Spleen (tissue), 11 donors: ENCODE results near the gene SAV1. TPM values are rescaled to one million over a fixed set of nuclear protein-coding genes. Genes with fewer than 3 reads are reported as not detected.

ENCODE experiments used
- polyA plus RNA-seq, 3 donors: library from polyadenylated mRNA; stranded (reverse); fragments of 200-250 nt; gene quantifications; one replicate each; pipeline ENCODE4 v1.2.1, GENCODE V29; 2013
- small RNA-seq, 4 donors: library from RNA; depleted of rRNA; stranded (forward); fragments of <200 nt; gene quantifications; one replicate each; pipeline ENCODE3, GENCODE V24; 2016
- total RNA-seq, 7 donors: library from RNA; depleted of rRNA in 3 of 7; stranded (reverse); fragments of >200 nt in 3 of 7; fragmentation: NEBNext Ultra II Directional in 4 of 7; extraction: Animal tissue kit (Norgen Biotek cat#: 25700) in 4 of 7; gene quantifications; one replicate each; pipeline versions ENCODE4 v1.1.0 to v1.2.1, GENCODE V29; 2016 to 2021
- donor health status: healthy with polysubstance abuse.
- donor health status: DM: no; HTN: no; CAD: no; lungs with moderate emphysema.
- donor health status: DM: no; HTN: no; CAD: no.
- donor health status: Bipolar disorder and iron deficiency.
- donor health status: healthy.
- donor health status: DM: no; HTN: no; CAD: no.
- donor health status: DM: yes; HTN: yes; CAD: no.

The SAV1 gene
- total and polyA plus RNA-seq, 10 donors: 18.7 to 44.9 (median 30.4) TPM

Small RNA genes within 50 kb of the gene (small RNA-seq; reads per million reads assigned to genes)
- gene RN7SL452P: 0 reads per million in 4 donors

Other genes starting within 250 kb of the SAV1 start
- gene MAP4K5, start 135.7 kb downstream of the SAV1 start, total RNA-seq: 100 to 1,000 TPM in 3 of 7 donors, 10 to 100 TPM in 4; 47.5 to 172 (median 57.9) TPM
- gene MAP4K5, start 135.7 kb downstream of the SAV1 start, polyA plus RNA-seq: 10 to 100 TPM in 2 of 3 donors, 1 to 10 TPM in 1; 9.1 to 15.9 (median 11.9) TPM
- gene ATL1, start 108.2 kb downstream of the SAV1 start, total RNA-seq: 1 to 10 TPM; 1.0 to 3.2 (median 1.7) TPM
- 1 to 10 TPM in 2 of 3 donors, under 1 TPM in 1; 0.91 to 1.4 (median 1.3) TPM for gene ATL1, start 108.2 kb downstream of the SAV1 start, polyA plus RNA-seq
- gene NIN, start 162.9 kb upstream of the SAV1 start, total RNA-seq: 100 to 1,000 TPM in 3 of 7 donors, 10 to 100 TPM in 4; 93.7 to 139 (median 99.8) TPM
- 10 to 100 TPM; 11.8 to 15.4 (median 15.1) TPM for gene NIN, start 162.9 kb upstream of the SAV1 start, polyA plus RNA-seq
- gene ABHD12B, start 203.7 kb upstream of the SAV1 start, total RNA-seq: not detected
- gene ABHD12B, start 203.7 kb upstream of the SAV1 start, polyA plus RNA-seq: not detected